Stimulated activated CD4-positive, alpha-beta T cell treated with anti-CD3 and anti-CD28 coated beads, TNF-alpha, amount 100 ng/mL, for 24 hours (primary cell): Measurements from ENCODE around the gene PARS2.

Source experiments
- DNase-seq, 3 experiments: peaks; one replicate each; pipeline ENCODE4 v3.0.0-alpha.2; 2020; ENCODE audit warnings: low read depth in 3 of 3

The PARS2 gene

GRCh38 chr1:54764133-54764921 lies at the start of gene PARS2:
Gene PARS2 (minus strand): TSS chr1:54764523. CDS start chr1:54759161, 5,362 bp downstream.
- DNase-seq, result peak; percentile 89 to 96 (median 94)

GRCh38 chr1:54814126-54814498 lies 49.8 kb upstream of the PARS2 start:
- DNase-seq, result no peak

GRCh38 chr1:54813485-54814125 lies 49.3 kb upstream of the PARS2 start:
- no peak for DNase-seq

GRCh38 chr1:54812801-54813484 lies 48.6 kb upstream of the PARS2 start:
- no peak for DNase-seq

- DNase-seq, result no peak
These were observed 47.7 kb upstream of the PARS2 start for GRCh38 chr1:54811739-54812655.

GRCh38 chr1:54811066-54811465 lies 46.7 kb upstream of the PARS2 start:
- DNase-seq, result no peak

- DNase-seq, result peak; percentile 36 to 68 (median 55)
These were observed 46.0 kb upstream of the PARS2 start for GRCh38 chr1:54810153-54810942.

GRCh38 chr1:54809496-54810074 lies 45.3 kb upstream of the PARS2 start:
- no peak for DNase-seq

GRCh38 chr1:54808443-54809207 lies 44.3 kb upstream of the PARS2 start:
- no peak for DNase-seq

GRCh38 chr1:54807756-54808155 lies 43.4 kb upstream of the PARS2 start:
- no peak for DNase-seq

- no peak for DNase-seq
These were observed 42.7 kb upstream of the PARS2 start for GRCh38 chr1:54806931-54807611.

GRCh38 chr1:54805981-54806381 lies 41.7 kb upstream of the PARS2 start:
- no peak for DNase-seq

- no peak for DNase-seq
These were observed 41.1 kb upstream of the PARS2 start for GRCh38 chr1:54805466-54805865.

- peak in 1 of 3 experiments; percentile 16 for DNase-seq
These were observed 40.3 kb upstream of the PARS2 start for GRCh38 chr1:54804471-54805132.

GRCh38 chr1:54803761-54804470 lies 39.6 kb upstream of the PARS2 start:
- no peak for DNase-seq

GRCh38 chr1:54800899-54801759 lies 36.8 kb upstream of the PARS2 start, which contains the start of gene TTC22:
Gene TTC22 (minus strand): TSS chr1:54801323. CDS start chr1:54801163, 160 bp downstream.
- peak; percentile 38 to 67 (median 42) for DNase-seq
